AG04449 (cell line): Measurements from ENCODE around the gene ADAMTS6.

Source experiments
- CTCF ChIA-PET: fragments of 350-600 bp; formaldehyde crosslinking; extraction: SDS; loops from one replicate; lab custom pipeline; 2021; ENCODE audit warnings: antibody characterized with exemption; lab: Yijun Ruan, JAX
- POLR2A ChIA-PET: fragments of 400-600, 350-600 bp; formaldehyde crosslinking; extraction: SDS; loops from one replicate; lab custom pipeline; 2020; ENCODE audit warnings: antibody characterized with exemption, inconsistent platforms; lab: Yijun Ruan, JAX
- DNase-seq: peaks from one replicate; pipeline ENCODE4 v3.0.0-alpha.2; 2010; ENCODE audit warnings: low read depth, low spot score
- H3K4me3 ChIP-seq: 2 replicates; pipeline ENCODE4 v1.5.1; 2011; ENCODE audit warnings: low read depth, mild to moderate bottlenecking, control low read depth, low read length
- TF ChIP-seq, protein P1 (sequence below): IDR thresholded peaks from one replicate; pipeline ENCODE4 v1.5.1; 2011; ENCODE audit warnings: mild to moderate bottlenecking, moderate library complexity, low read length, control low read depth, inconsistent platforms; ENCODE audit not compliant: insufficient read depth; ENCODE audit errors: missing control alignments

ADAMTS6 gene, protein sequence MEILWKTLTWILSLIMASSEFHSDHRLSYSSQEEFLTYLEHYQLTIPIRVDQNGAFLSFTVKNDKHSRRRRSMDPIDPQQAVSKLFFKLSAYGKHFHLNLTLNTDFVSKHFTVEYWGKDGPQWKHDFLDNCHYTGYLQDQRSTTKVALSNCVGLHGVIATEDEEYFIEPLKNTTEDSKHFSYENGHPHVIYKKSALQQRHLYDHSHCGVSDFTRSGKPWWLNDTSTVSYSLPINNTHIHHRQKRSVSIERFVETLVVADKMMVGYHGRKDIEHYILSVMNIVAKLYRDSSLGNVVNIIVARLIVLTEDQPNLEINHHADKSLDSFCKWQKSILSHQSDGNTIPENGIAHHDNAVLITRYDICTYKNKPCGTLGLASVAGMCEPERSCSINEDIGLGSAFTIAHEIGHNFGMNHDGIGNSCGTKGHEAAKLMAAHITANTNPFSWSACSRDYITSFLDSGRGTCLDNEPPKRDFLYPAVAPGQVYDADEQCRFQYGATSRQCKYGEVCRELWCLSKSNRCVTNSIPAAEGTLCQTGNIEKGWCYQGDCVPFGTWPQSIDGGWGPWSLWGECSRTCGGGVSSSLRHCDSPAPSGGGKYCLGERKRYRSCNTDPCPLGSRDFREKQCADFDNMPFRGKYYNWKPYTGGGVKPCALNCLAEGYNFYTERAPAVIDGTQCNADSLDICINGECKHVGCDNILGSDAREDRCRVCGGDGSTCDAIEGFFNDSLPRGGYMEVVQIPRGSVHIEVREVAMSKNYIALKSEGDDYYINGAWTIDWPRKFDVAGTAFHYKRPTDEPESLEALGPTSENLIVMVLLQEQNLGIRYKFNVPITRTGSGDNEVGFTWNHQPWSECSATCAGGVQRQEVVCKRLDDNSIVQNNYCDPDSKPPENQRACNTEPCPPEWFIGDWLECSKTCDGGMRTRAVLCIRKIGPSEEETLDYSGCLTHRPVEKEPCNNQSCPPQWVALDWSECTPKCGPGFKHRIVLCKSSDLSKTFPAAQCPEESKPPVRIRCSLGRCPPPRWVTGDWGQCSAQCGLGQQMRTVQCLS (N-terminal part only)

DNA sequence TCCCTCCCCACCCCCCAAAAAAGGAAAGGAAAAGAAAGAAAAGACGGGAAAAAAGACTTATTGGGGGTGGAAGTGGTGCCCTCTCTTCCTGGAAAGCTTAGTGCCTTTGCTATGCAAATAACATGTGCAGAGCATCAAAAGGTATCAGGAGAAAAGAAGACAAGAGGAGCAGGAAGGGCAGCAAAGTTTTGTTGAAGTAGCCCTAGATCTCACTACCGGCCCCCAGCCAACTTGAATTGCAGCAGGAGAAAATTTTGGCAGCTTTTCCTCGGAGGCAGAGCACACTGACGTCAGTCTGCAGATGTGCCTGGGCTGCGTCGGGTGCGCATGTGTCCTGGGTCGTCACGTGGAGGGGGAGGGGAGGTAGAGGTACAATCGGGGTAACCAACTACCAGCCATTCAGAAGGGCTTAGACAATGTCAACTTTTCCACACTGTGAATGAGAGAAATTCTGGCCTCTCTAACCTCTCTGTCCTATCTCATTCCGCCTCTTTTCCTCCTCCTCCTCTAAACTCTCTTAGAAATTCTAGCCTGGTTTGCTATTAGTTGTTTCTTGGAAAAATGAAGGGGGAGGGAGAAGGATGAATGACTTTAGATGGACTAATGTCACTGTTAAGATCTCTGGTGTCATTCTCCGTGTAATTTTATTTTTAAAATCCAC is at the start of gene ADAMTS6:
Gene ADAMTS6, minus strand, starts transcription at position 286 of the 661 bp plus-strand sequence. CDS start 8,247 bp downstream, outside the sequence.
- TF ChIP-seq, protein P1, sequence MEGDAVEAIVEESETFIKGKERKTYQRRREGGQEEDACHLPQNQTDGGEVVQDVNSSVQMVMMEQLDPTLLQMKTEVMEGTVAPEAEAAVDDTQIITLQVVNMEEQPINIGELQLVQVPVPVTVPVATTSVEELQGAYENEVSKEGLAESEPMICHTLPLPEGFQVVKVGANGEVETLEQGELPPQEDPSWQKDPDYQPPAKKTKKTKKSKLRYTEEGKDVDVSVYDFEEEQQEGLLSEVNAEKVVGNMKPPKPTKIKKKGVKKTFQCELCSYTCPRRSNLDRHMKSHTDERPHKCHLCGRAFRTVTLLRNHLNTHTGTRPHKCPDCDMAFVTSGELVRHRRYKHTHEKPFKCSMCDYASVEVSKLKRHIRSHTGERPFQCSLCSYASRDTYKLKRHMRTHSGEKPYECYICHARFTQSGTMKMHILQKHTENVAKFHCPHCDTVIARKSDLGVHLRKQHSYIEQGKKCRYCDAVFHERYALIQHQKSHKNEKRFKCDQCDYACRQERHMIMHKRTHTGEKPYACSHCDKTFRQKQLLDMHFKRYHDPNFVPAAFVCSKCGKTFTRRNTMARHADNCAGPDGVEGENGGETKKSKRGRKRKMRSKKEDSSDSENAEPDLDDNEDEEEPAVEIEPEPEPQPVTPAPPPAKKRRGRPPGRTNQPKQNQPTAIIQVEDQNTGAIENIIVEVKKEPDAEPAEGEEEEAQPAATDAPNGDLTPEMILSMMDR, result no peak
- ChIA-PET POLR2A (interaction anchor here (0.6 to 1.3 kb wide), 4 partner anchors 381 to 510 kb away, joined by 3 to 4 read pairs (median 3); no protein-coding TSS in a partner anchor), CTCF (interaction anchor here (1.3 to 8.6 kb wide), 11 partner anchors 24 to 712 kb away, joined by 3 to 140 read pairs (median 9); no protein-coding TSS in a partner anchor)
- DNase-seq, result peak; percentile 90
- H3K4me3 ChIP-seq, result peak within 1 kb of the TSS; percentile 72

DNA sequence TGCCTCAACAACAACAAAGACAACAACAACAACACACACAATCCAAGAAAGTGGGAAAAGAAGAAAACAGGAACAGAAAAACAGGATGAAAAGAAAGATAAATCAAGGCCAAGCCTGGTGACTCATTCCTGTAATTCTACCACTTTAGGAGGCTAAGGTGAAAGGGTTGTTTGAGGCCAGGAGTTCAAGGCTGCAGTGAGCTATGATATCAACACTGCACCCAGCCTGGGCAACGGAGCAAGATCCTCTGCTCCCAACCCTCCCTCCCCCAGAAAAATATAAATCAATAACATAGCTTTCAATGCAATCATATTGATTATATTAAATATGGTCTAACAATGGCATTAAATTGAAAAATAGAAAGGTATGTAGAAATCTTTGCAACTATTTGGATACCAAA is 49.2 kb upstream of the ADAMTS6 start:
- CTCF ChIA-PET, result no interaction called here
- POLR2A ChIA-PET, result no interaction called here
- no peak overlapping the region for H3K4me3 ChIP-seq
- no peak for DNase-seq
- TF ChIP-seq, protein P1, result no peak

DNA sequence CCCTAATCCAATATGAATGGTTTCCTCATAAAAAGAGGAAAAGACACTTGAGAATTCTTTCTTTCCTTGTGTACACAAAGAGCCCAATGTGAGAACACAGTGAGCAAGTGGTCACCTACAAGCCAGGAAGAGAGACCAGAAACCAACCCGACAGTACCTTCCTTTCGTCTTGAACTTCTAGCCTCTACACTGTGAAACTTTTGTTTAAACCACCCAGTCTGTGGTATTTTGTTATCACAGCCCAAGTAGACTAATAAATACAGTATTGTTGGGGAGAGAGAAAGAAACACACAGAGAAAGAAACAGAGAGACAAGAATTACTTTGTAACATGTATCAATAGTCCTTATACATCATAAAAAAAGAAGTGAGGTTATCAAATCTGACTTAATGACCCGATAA is 44.0 kb upstream of the ADAMTS6 start:
- CTCF ChIA-PET, result no interaction called here

DNA sequence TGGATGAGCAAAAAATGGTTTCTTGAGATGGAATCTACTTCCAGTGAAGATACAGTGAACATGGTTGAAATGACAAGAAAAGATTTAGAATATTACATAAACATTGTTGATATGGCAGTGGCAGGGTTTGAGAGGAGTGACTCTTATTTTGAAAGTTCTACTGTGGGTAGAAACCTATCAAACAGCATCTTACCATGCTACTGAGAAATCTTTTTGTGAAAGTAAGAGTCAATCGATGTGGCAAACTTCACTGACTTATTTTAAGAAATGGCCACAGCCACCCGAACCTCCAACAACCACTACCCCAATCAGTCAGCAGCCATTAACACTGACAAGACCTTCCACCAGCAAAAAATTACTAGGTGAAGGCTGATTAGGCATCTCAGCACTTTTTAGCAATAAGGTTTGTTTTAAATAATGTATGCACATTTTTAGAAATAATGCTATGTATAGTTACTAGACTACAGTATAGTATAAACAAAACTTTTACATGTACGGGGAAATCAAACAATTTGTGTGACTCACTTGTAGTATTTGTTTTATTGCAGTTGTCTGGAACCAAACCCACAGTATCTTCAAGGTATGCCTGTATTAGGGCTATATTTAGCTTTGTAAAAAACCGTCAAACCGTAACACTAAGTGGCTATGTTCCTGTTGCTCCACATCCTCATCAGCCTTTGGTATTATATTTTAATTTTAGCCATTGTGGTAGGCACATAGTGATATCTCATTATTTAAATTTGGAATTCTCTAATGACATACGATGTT is 30.6 kb upstream of the ADAMTS6 start:
- DNase-seq, result no peak
- TF ChIP-seq, protein P1, result no peak
- no peak overlapping the region for H3K4me3 ChIP-seq
- POLR2A ChIA-PET, result no interaction called here
- CTCF ChIA-PET, result no interaction called here

More for the DNA sequence above, 44.0 kb upstream of the ADAMTS6 start:
- POLR2A ChIA-PET, result no interaction called here
- DNase-seq, result no peak
- no peak overlapping the region for H3K4me3 ChIP-seq
- TF ChIP-seq, protein P1, result no peak

DNA sequence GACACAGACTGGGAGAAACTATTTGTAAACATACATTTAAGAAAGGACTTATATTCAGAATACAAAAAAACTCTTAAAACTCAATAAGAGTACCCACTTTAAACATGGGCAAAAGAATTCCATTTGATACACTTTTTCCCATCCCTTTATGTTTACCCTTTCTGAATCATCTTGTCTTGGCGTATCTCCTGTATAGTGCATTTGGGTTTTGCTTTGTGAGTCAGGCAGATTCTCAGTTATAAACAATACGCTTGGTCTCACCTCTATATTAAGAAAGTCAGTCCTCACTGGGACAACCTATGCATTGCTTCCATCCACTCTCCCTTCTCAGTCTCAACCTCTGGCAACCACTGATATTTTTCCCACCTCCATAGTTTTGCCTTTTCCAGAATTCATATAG is 27.3 kb upstream of the ADAMTS6 start:
- CTCF ChIA-PET, result no interaction called here
- no peak for DNase-seq
- no peak overlapping the region for H3K4me3 ChIP-seq
- POLR2A ChIA-PET, result no interaction called here
- TF ChIP-seq, protein P1, result no peak
